Activated CD8-positive, alpha-beta memory T cell treated with anti-CD3 and anti-CD28 coated beads, Interleukin-2, amount 10 ng/mL, durations not matched to agents 7 days and 5 days (primary cell): ENCODE results near the gene AFF4. TPM values are rescaled to one million over a fixed set of nuclear protein-coding genes. Genes with fewer than 3 reads are reported as not detected.
"Not testable (repeated sequence)": the region's sequence is repeated elsewhere in the genome, so short reads cannot be mapped to it uniquely, and the experiment has no call there.

Experiments
- ATAC-seq: fragments of 150-1000 bp; cut with Tn5 transposase; one replicate; pipeline ENCODE4 v1.10.0; 2021; ENCODE audit warnings: moderate library complexity
- CTCF ChIA-PET: fragments of 350-600 bp; sonication (Branson Sonifier 250); formaldehyde crosslinking; loops from one replicate; lab custom pipeline; 2021; ENCODE audit warnings: antibody characterized with exemption; lab: Charles Lee
- DNase-seq: peaks from one replicate; pipeline ENCODE4 v3.0.0-alpha.2; 2020
- H3K27ac Mint-ChIP-seq: one replicate; pipeline ENCODE4 v1.8.0; 2021; ENCODE audit warnings: mild to moderate bottlenecking, mixed read lengths
- H3K27me3 Mint-ChIP-seq: one replicate; pipeline ENCODE4 v1.8.0; 2021; ENCODE audit warnings: mixed read lengths
- H3K36me3 Mint-ChIP-seq: one replicate; pipeline ENCODE4 v1.8.0; 2021; ENCODE audit warnings: mild to moderate bottlenecking, mixed read lengths
- H3K4me1 Mint-ChIP-seq: one replicate; pipeline ENCODE4 v1.8.0; 2021; ENCODE audit warnings: mixed read lengths
- H3K4me3 Mint-ChIP-seq: one replicate; pipeline ENCODE4 v1.8.0; 2021; ENCODE audit warnings: mild to moderate bottlenecking, moderate library complexity, mixed read lengths
- H3K9me3 Mint-ChIP-seq: one replicate; pipeline ENCODE4 v1.8.0; 2022; ENCODE audit warnings: low read depth, mixed read lengths
- total RNA-seq, 2 experiments: library from RNA; stranded (reverse); gene quantifications; one replicate each; pipeline ENCODE4 v1.2.3, GENCODE V29; 2021

AFF4 gene
- total RNA-seq, 2 experiments from 2014 or later: 32.6 to 34.7 TPM

- Mint-ChIP-seq H3K36me3 (peaks cover 34% of the 10 kb centered on the region), H3K4me1 (peaks cover 14% of the 10 kb centered on the region), H3K27ac (no peak overlapping the region), H3K27me3 (no peaks in the 10 kb centered on the region), H3K9me3 (no peaks in the 10 kb centered on the region), H3K4me3 (no peak overlapping the region)
- CTCF ChIA-PET: no interaction called here
- DNase-seq (no peak), ATAC-seq (no peak)
Measured at GRCh38 chr5:132947671-132948070, 15.8 kb downstream of the AFF4 start.

GRCh38 chr5:132945315-132945714 lies 18.1 kb downstream of the AFF4 start:
- H3K9me3 Mint-ChIP-seq, ATAC-seq, H3K4me3 Mint-ChIP-seq, DNase-seq, H3K27me3 Mint-ChIP-seq, CTCF ChIA-PET, H3K27ac Mint-ChIP-seq: not testable (repeated sequence)
- H3K36me3 Mint-ChIP-seq: peaks cover 18% of the 10 kb centered on the region
- H3K4me1 Mint-ChIP-seq: peaks cover 18% of the 10 kb centered on the region

GRCh38 chr5:132943362-132944022 lies 19.9 kb downstream of the AFF4 start:
- no peak overlapping the region for H3K27ac Mint-ChIP-seq
- H3K36me3 Mint-ChIP-seq: peaks cover 15% of the 10 kb centered on the region
- no peak overlapping the region for H3K4me3 Mint-ChIP-seq
- ATAC-seq (no peak), DNase-seq (no peak)
- no peaks in the 10 kb centered on the region for H3K27me3 Mint-ChIP-seq
- CTCF ChIA-PET: no interaction called here
- no peaks in the 10 kb centered on the region for H3K9me3 Mint-ChIP-seq
- peaks cover 18% of the 10 kb centered on the region for H3K4me1 Mint-ChIP-seq

GRCh38 chr5:132941331-132941730 lies 22.1 kb downstream of the AFF4 start:
- peaks cover 18% of the 10 kb centered on the region for H3K36me3 Mint-ChIP-seq
- ATAC-seq (no peak), DNase-seq (no peak)
- no peak overlapping the region for H3K27ac Mint-ChIP-seq
- H3K4me3 Mint-ChIP-seq: no peak overlapping the region
- CTCF ChIA-PET: no interaction called here
- no peaks in the 10 kb centered on the region for H3K9me3 Mint-ChIP-seq
- no peaks in the 10 kb centered on the region for H3K27me3 Mint-ChIP-seq
- peaks cover 16% of the 10 kb centered on the region for H3K4me1 Mint-ChIP-seq

- CTCF ChIA-PET: no interaction called here
- DNase-seq (no peak), ATAC-seq (no peak)
- H3K36me3 Mint-ChIP-seq: peaks cover 44% of the 10 kb centered on the region
- no peaks in the 10 kb centered on the region for H3K27me3 Mint-ChIP-seq
- no peak overlapping the region for H3K27ac Mint-ChIP-seq
- peaks cover 4% of the 10 kb centered on the region for H3K4me1 Mint-ChIP-seq
- no peak overlapping the region for H3K4me3 Mint-ChIP-seq
- no peaks in the 10 kb centered on the region for H3K9me3 Mint-ChIP-seq
Measured at GRCh38 chr5:132928062-132928407, 35.4 kb downstream of the AFF4 start.

- H3K9me3 Mint-ChIP-seq: no peaks in the 10 kb centered on the region
- CTCF ChIA-PET: interaction anchor here (0.6 kb wide), 1 partner anchor 29 kb away, joined by 3 read pairs; no protein-coding TSS in a partner anchor
- no peak for DNase-seq
Measured at GRCh38 chr5:132927355-132928061, 35.9 kb downstream of the AFF4 start.

GRCh38 chr5:132926437-132926836 lies 37.0 kb downstream of the AFF4 start:
- H3K27ac Mint-ChIP-seq: no peak overlapping the region
- no peak for ATAC-seq
- no peak for DNase-seq
- CTCF ChIA-PET: no interaction called here
- H3K9me3 Mint-ChIP-seq: no peaks in the 10 kb centered on the region
- peaks cover 4% of the 10 kb centered on the region for H3K4me1 Mint-ChIP-seq
- H3K4me3 Mint-ChIP-seq: no peak overlapping the region
- H3K36me3 Mint-ChIP-seq: peaks cover 41% of the 10 kb centered on the region
- no peaks in the 10 kb centered on the region for H3K27me3 Mint-ChIP-seq

More at GRCh38 chr5:132927355-132928061, 35.9 kb downstream of the AFF4 start:
- no peak for ATAC-seq
- Mint-ChIP-seq H3K4me3 (no peak overlapping the region), H3K4me1 (peaks cover 4% of the 10 kb centered on the region), H3K27ac (no peak overlapping the region), H3K36me3 (peaks cover 40% of the 10 kb centered on the region), H3K27me3 (no peaks in the 10 kb centered on the region)

- Mint-ChIP-seq H3K27me3 (no peaks in the 10 kb centered on the region), H3K36me3 (peaks cover 28% of the 10 kb centered on the region), H3K27ac (no peak overlapping the region), H3K4me3 (no peak overlapping the region), H3K9me3 (no peaks in the 10 kb centered on the region), H3K4me1 (no peaks in the 10 kb centered on the region)
- no peak for ATAC-seq
- CTCF ChIA-PET: interaction anchor here (0.6 to 0.7 kb wide), 2 partner anchors 24 to 129 kb away, joined by 3 read pairs; no protein-coding TSS in a partner anchor
- DNase-seq: no peak
Measured at GRCh38 chr5:132916086-132916485, 47.3 kb downstream of the AFF4 start.

GRCh38 chr5:132915681-132916080 lies 47.8 kb downstream of the AFF4 start:
- no peak for DNase-seq
- H3K9me3 Mint-ChIP-seq: no peaks in the 10 kb centered on the region
- CTCF ChIA-PET: interaction anchor here (0.7 kb wide), 1 partner anchor 128 kb away, joined by 3 read pairs; no protein-coding TSS in a partner anchor
- no peak overlapping the region for H3K27ac Mint-ChIP-seq
- ATAC-seq: no peak
- no peaks in the 10 kb centered on the region for H3K4me1 Mint-ChIP-seq
- H3K4me3 Mint-ChIP-seq: no peak overlapping the region
- peaks cover 26% of the 10 kb centered on the region for H3K36me3 Mint-ChIP-seq
- no peaks in the 10 kb centered on the region for H3K27me3 Mint-ChIP-seq

- H3K4me1 Mint-ChIP-seq: no peaks in the 10 kb centered on the region
- DNase-seq (no peak), ATAC-seq (no peak)
- no peak overlapping the region for H3K27ac Mint-ChIP-seq
- H3K9me3 Mint-ChIP-seq: no peaks in the 10 kb centered on the region
- no peak overlapping the region for H3K4me3 Mint-ChIP-seq
- H3K36me3 Mint-ChIP-seq: peaks cover 14% of the 10 kb centered on the region
- H3K27me3 Mint-ChIP-seq: no peaks in the 10 kb centered on the region
- CTCF ChIA-PET: no interaction called here
Measured at GRCh38 chr5:132909702-132910101, 53.7 kb downstream of the AFF4 start.

GRCh38 chr5:132907161-132907560 lies 56.3 kb downstream of the AFF4 start:
- CTCF ChIA-PET: no interaction called here
- H3K9me3 Mint-ChIP-seq: no peaks in the 10 kb centered on the region
- H3K4me1 Mint-ChIP-seq: no peaks in the 10 kb centered on the region
- H3K27me3 Mint-ChIP-seq: no peaks in the 10 kb centered on the region
- DNase-seq (no peak), ATAC-seq (no peak)
- H3K27ac Mint-ChIP-seq: no peak overlapping the region
- H3K4me3 Mint-ChIP-seq: no peak overlapping the region
- H3K36me3 Mint-ChIP-seq: peaks cover 19% of the 10 kb centered on the region

- no peak overlapping the region for H3K27ac Mint-ChIP-seq
- H3K4me1 Mint-ChIP-seq: no peaks in the 10 kb centered on the region
- H3K4me3 Mint-ChIP-seq: no peak overlapping the region
- CTCF ChIA-PET: no interaction called here
- DNase-seq (no peak), ATAC-seq (no peak)
- peaks cover 18% of the 10 kb centered on the region for H3K36me3 Mint-ChIP-seq
- H3K27me3 Mint-ChIP-seq: no peaks in the 10 kb centered on the region
- no peaks in the 10 kb centered on the region for H3K9me3 Mint-ChIP-seq
Measured at GRCh38 chr5:132905938-132906337, 57.5 kb downstream of the AFF4 start.

GRCh38 chr5:132901730-132902129 lies 61.7 kb downstream of the AFF4 start:
- no peaks in the 10 kb centered on the region for H3K9me3 Mint-ChIP-seq
- no peak overlapping the region for H3K4me3 Mint-ChIP-seq
- no peaks in the 10 kb centered on the region for H3K27me3 Mint-ChIP-seq
- no peak overlapping the region for H3K27ac Mint-ChIP-seq
- no peak for ATAC-seq
- peaks cover 33% of the 10 kb centered on the region for H3K36me3 Mint-ChIP-seq
- H3K4me1 Mint-ChIP-seq: peaks cover 10% of the 10 kb centered on the region
- CTCF ChIA-PET: no interaction called here
- DNase-seq: no peak

- peaks cover 39% of the 10 kb centered on the region for H3K36me3 Mint-ChIP-seq
- CTCF ChIA-PET: no interaction called here
- H3K9me3 Mint-ChIP-seq: no peaks in the 10 kb centered on the region
- no peak overlapping the region for H3K4me3 Mint-ChIP-seq
- ATAC-seq: no peak
- peaks cover 17% of the 10 kb centered on the region for H3K4me1 Mint-ChIP-seq
- no peak for DNase-seq
- no peak overlapping the region for H3K27ac Mint-ChIP-seq
- no peaks in the 10 kb centered on the region for H3K27me3 Mint-ChIP-seq
Measured at GRCh38 chr5:132901036-132901435, 62.4 kb downstream of the AFF4 start.
